Prostate gland (tissue), 2 donors: ENCODE results near the gene ACE. TPM values are rescaled to one million over a fixed set of nuclear protein-coding genes. Genes with fewer than 3 reads are reported as not detected.

Experiments
- DNase-seq: peaks from one replicate; pipeline ENCODE4 v3.0.0-alpha.2; 2019; ENCODE audit warnings: low spot score
- H3K27ac ChIP-seq, 2 donors: fragments of 200-600 bp; sonication (generic); 2 replicates each; pipeline ENCODE4 v1.5.1; 2017 to 2019
- H3K27me3 ChIP-seq: fragments of 200-600 bp; sonication (generic); replicated peaks from 2 replicates; pipeline ENCODE4 v1.5.1; 2019; ENCODE audit not compliant: insufficient read depth
- H3K36me3 ChIP-seq, 2 donors: fragments of 200-600 bp; sonication (generic); 1 replicate in 1 of 2; 2 replicates in 1 of 2; pipeline versions ENCODE4 v1.5.1 to v1.8.1; 2017 to 2019
- H3K4me1 ChIP-seq: fragments of 200-600 bp; sonication (generic); replicated peaks from 2 replicates; pipeline ENCODE4 v1.5.1; 2019
- H3K4me3 ChIP-seq, 2 donors: fragments of 200-600 bp; sonication (generic); 2 replicates each; pipeline ENCODE4 v1.5.1; 2017 to 2019
- H3K9me3 ChIP-seq: fragments of 200-600 bp; sonication (generic); 2 replicates; pipeline ENCODE4 v1.5.1; 2017
- POLR2A ChIP-seq: fragments of 450-650 bp; IDR thresholded peaks from one replicate; pipeline ENCODE4 v1.6.1; 2016; ENCODE audit warnings: antibody characterized with exemption, mild to moderate bottlenecking
- POLR2AphosphoS5 ChIP-seq: sonication (generic); formaldehyde crosslinking; IDR thresholded peaks from one replicate; pipeline ENCODE4 v1.6.1; 2017; ENCODE audit warnings: antibody characterized with exemption
- WGBS: methylation state at CpG from one replicate; pipeline ENCODE4 v1.1.5; 2018; 5-methylcytosine and 5-hydroxymethylcytosine counted together
- intact Hi-C: fragments of 100-400 bp; cut with DNase I; formaldehyde crosslinking; loops from one replicate; pipeline ENCODE4 v1.14.2; 2022
- total RNA-seq, 2 donors: library from RNA; depleted of rRNA; stranded (reverse); fragments of >200 nt; gene quantifications; one replicate each; pipeline ENCODE4 v1.1.0, GENCODE V29; 2016
- TF ChIP-seq, protein P1 (sequence below), 4 experiments: fragments of 200-600 bp in 2 of 4; fragments of 450-650 bp in 2 of 4; sonication (generic) in 2 of 4; IDR thresholded peaks; 1 replicate in 3 of 4; 2 replicates in 1 of 4; pipeline ENCODE4 v1.5.1; 2016 to 2019; ENCODE audit warnings: antibody characterized with exemption in 4 of 4, mild to moderate bottlenecking in 2 of 4, moderate library complexity in 2 of 4

The ACE gene
- total RNA-seq, 2 donors from 2014 or later, result 42.8 to 54.6 TPM

DNA sequence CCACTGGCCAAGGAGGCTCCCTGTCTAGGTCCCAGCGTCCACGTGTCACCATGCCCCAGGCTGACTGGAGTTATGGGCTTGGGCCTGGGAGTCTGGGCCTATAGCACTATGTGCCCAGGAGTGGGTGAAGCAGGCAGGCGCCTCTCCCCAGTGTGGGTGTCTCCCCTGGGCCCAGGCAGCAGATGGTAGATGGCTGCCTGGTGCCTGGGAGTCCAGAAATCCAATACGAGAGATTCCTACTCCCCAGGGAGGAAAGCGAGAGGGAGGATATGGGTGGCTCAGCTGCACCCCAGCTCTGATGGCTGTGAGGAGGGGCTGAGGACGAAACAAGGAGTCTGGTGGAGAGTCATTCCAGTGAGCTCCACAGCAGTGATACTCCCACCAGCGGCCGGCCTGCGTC, 51.3 kb downstream of the ACE start:
- TF ChIP-seq POLR2AphosphoS5 (no peak), POLR2A (no peak)
- TF ChIP-seq, protein P1, sequence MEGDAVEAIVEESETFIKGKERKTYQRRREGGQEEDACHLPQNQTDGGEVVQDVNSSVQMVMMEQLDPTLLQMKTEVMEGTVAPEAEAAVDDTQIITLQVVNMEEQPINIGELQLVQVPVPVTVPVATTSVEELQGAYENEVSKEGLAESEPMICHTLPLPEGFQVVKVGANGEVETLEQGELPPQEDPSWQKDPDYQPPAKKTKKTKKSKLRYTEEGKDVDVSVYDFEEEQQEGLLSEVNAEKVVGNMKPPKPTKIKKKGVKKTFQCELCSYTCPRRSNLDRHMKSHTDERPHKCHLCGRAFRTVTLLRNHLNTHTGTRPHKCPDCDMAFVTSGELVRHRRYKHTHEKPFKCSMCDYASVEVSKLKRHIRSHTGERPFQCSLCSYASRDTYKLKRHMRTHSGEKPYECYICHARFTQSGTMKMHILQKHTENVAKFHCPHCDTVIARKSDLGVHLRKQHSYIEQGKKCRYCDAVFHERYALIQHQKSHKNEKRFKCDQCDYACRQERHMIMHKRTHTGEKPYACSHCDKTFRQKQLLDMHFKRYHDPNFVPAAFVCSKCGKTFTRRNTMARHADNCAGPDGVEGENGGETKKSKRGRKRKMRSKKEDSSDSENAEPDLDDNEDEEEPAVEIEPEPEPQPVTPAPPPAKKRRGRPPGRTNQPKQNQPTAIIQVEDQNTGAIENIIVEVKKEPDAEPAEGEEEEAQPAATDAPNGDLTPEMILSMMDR (IDR thresholded peaks at IDR 0.05), result no peak
- no peak overlapping the region for H3K4me3 ChIP-seq
- WGBS, result 87% methylated on average over 9 of the region's 9 CpGs

DNA sequence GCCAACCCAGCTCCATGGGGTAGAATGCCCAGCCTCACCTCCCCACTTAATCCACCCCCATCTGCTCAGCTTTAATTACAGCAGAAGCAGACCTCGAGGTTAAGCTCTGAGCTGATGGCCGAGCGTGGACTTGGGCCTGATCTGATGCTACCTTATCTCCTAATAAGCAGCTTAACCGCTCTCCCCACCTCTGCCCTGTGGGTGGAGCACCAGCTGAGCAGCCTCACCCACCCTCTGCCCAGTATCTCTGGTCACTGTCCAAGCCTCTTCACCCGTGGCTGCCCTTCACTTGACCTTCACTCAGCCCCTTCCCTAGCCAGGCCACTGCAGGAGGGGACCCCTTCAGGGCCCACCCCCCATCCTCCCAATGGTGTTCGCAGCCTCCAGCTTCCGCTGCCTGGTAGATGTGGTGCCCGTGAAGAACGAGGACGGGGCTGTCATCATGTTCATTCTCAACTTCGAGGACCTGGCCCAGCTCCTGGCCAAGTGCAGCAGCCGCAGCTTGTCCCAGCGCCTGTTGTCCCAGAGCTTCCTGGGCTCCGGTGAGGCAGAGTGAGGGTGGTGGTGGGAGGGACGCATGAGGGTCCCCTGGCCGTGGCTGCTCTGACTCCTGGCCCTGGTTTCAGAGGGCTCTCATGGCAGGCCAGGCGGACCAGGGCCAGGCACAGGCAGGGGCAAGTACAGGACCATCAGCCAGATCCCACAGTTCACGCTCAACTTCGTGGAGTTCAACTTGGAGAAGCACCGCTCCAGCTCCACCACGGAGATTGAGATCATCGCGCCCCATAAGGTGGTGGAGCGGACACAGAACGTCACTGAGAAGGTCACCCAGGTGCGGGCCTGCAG, 53.1 kb downstream of the ACE start:
- H3K27me3 ChIP-seq, result no peaks in the 10 kb centered on the region
- H3K4me3 ChIP-seq, result no peak overlapping the region
- no peak overlapping the region for H3K27ac ChIP-seq
- H3K9me3 ChIP-seq, result no peaks in the 10 kb centered on the region
- intact Hi-C loops, result no loop called here
- no peaks in the 10 kb centered on the region for H3K36me3 ChIP-seq
- WGBS, result 83% methylated on average over 26 of the region's 26 CpGs
- TF ChIP-seq POLR2AphosphoS5 (no peak), POLR2A (no peak)
- TF ChIP-seq, protein P1 (IDR thresholded peaks at IDR 0.05), result no peak
- DNase-seq, result no peak
- no peaks in the 10 kb centered on the region for H3K4me1 ChIP-seq

More for the DNA sequence above, 51.3 kb downstream of the ACE start:
- H3K9me3 ChIP-seq, result no peaks in the 10 kb centered on the region
- no peaks in the 10 kb centered on the region for H3K4me1 ChIP-seq
- no peak for DNase-seq
- no peak overlapping the region for H3K27ac ChIP-seq
- intact Hi-C loops, result no loop called here
- H3K36me3 ChIP-seq, result no peaks in the 10 kb centered on the region
- H3K27me3 ChIP-seq, result no peaks in the 10 kb centered on the region

DNA sequence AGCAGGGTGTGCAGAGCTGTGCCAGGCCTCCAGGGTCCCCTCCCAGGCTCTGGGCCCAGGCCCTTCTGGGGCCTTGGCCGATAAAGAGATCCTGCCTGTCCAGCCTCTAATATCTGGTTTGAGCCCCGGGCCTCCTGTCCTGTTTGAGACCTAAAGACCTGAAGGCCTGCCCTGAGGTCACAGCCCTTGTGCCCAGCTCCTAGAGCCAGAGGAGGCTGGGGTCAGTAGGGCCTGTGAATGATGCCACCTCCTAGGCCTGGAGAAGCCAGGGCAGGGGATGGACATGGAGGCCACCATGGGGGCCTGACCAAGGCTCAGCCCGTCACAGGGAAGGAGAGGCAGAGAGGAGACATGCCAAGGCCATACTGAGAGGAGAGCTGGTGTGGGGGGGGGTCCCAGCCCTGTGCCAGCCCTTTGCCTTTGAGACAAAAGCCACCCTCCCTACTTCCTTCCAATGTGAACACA, 53.7 kb downstream of the ACE start:
- Histone ChIP-seq H3K4me3 (no peak overlapping the region), H3K27me3 (no peaks in the 10 kb centered on the region), H3K4me1 (no peaks in the 10 kb centered on the region), H3K36me3 (no peaks in the 10 kb centered on the region), H3K27ac (no peak overlapping the region), H3K9me3 (no peaks in the 10 kb centered on the region)
- TF ChIP-seq, protein P1 (IDR thresholded peaks at IDR 0.05), result no peak
- WGBS, result 88% methylated on average over 3 of the region's 3 CpGs
- no peak for DNase-seq
- intact Hi-C loops, result no loop called here

DNA sequence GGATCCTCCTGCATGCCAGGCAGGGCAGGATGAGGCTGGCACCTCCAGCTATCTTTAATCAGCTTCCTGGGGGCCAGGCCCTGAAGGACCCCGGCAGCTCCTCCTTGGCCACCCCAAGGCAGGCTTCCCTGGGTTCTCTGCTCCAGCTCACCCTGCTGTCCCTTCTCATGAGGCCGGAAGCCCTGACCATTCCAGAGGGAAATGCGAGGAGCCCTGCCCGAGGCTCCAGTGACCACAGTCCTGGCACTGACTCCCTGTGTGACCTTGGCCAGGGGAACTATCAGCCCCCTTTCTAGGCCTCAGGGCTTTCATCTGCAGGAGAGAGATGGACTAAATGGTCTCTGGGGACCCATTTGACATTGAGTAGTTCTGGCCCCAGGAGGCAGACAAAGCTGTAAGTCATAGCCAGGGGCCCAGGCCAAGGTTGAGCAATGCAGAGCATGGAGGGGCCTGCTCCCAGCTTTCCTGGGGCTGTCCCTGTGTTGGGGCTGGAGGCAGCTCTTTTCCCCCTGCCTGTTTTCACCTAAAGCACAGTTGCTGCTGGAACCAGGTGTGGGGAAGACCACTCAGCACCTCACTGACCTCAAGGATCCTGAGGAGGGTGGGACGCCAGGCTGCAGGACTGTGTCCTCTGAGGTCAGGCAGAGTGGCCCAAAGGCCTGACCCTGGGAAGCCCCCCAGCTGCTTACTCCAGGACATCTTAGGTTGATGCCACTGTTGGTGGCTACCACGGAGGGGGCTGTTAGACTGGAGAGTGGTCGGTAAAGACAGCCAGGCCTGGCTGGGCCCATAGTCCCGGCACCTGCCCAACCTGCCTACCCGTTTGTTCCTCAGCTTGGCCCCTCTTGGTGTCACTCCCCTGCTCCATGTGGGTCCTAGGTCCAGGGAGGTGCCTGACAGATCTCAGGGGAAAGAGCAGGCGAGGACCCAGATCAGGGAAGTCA, 54.4 kb downstream of the ACE start:
- no peak for DNase-seq
- H3K27ac ChIP-seq, result no peak overlapping the region
- WGBS, result 91% methylated on average over 8 of the region's 10 CpGs
- no peak for TF ChIP-seq POLR2AphosphoS5
- TF ChIP-seq, protein P1 (IDR thresholded peaks at IDR 0.05), result no peak
- no peak for TF ChIP-seq POLR2A
- no peaks in the 10 kb centered on the region for H3K9me3 ChIP-seq
- no peaks in the 10 kb centered on the region for H3K4me1 ChIP-seq
- H3K27me3 ChIP-seq, result no peaks in the 10 kb centered on the region
- H3K36me3 ChIP-seq, result no peaks in the 10 kb centered on the region
- H3K4me3 ChIP-seq, result no peak overlapping the region
- intact Hi-C loops, result no loop called here
